ENCODE results near the gene GAST. TPM values are rescaled to one million over a fixed set of nuclear protein-coding genes. Genes with fewer than 3 reads are reported as not detected.

Gene GAST
- total and polyA plus RNA-seq, 10 of the 15 experiments (the other 5 are each of a cell fraction or from before 2014, with no cell fraction given): not detected

GRCh38 chr17:41682631-41683030 is 29.5 kb upstream of the GAST start:
- TF ChIP-seq SMC3 (IDR thresholded peaks at IDR 0.05; ENCODE audit: borderline replicate concordance, low read length) (no peak), CBFB (IDR thresholded peaks at IDR 0.05; ENCODE audit: low read depth) (no peak), SMAD5 (IDR thresholded peaks at IDR 0.05; ENCODE audit: low read depth) (no peak), ZNF274 (IDR thresholded peaks at IDR 0.05; ENCODE audit: insufficient read depth, insufficient read length) (no peak)
- in situ Hi-C loops (cut with MboI): loop anchor here (25.0 kb wide), 2 partner anchors 1530 to 1680 kb away; partner anchors contain the start of gene TMEM106A
- DNase-seq (ENCODE audit: low read depth, low spot score): no peak
- POLR2A ChIA-PET: no interaction called here
- WGBS (ENCODE audit: insufficient coverage, insufficient replicate concordance, low lambda C conversion rate, missing lambda C conversion rate): 64% methylated on average over 5 of the region's 5 CpGs
- Histone ChIP-seq H2AFZ (ENCODE audit: control insufficient read depth, low read depth, low read length) (no peak overlapping the region), H3K4me3 (no peak overlapping the region), H3K4me2 (ENCODE audit: control insufficient read depth, insufficient read depth) (no peak overlapping the region), H3K27ac (ENCODE audit: control insufficient read depth, insufficient read depth) (no peak overlapping the region), H3K9me3 (replicated peaks; ENCODE audit: control insufficient read depth, insufficient read depth, low read length) (no peaks in the 10 kb centered on the region; the same call in 2 of the 3 replicates), H3K27me3 (replicated peaks in 1 of 2; ENCODE audit: control insufficient read depth in 2 of 2, insufficient read depth in 2 of 2, low read length in 1 of 2) (no peaks in the 10 kb centered on the region), H4K20me1 (ENCODE audit: control insufficient read depth, insufficient read depth) (no peaks in the 10 kb centered on the region), H3K9ac (ENCODE audit: control insufficient read depth, insufficient read depth, low read length) (no peak overlapping the region), H3K36me3 (ENCODE audit: control insufficient read depth in 2 of 2, insufficient read depth in 2 of 2, low read length in 1 of 2) (no peaks in the 10 kb centered on the region), H3K79me2 (ENCODE audit: control insufficient read depth, insufficient read depth, low read length) (no peaks in the 10 kb centered on the region), H3K4me1 (ENCODE audit: control insufficient read depth, insufficient read depth, low read length) (0 out of 2 replicates have a peak, but pooled peaks cover 3% of the 10 kb centered on the region)
- CTCF ChIA-PET: interaction anchor here (8.7 to 9.5 kb wide), 2 partner anchors 9 to 15 kb away, joined by 170 to 265 read pairs; partner anchors contain the start of gene EIF1
- intact Hi-C loops (cut with micrococcal nuclease; ENCODE audit: unreplicated experiment): no loop called here
- no peak for FAIRE-seq
- ATAC-seq: no peak
- BruUV-seq (replicated peaks): no TSS peak
- SMC1A ChIA-PET (ENCODE audit: uncharacterized antibody, unreplicated experiment): interaction anchor here (1.1 to 7.5 kb wide), 3 partner anchors 12 to 239 kb away, joined by 3 to 57 read pairs (median 3); no protein-coding TSS in a partner anchor
- RAD21 ChIA-PET (ENCODE audit: unreplicated experiment): interaction anchor here (5.4 kb wide), 1 partner anchor 12 kb away, joined by 38 read pairs; no protein-coding TSS in a partner anchor

DNA sequence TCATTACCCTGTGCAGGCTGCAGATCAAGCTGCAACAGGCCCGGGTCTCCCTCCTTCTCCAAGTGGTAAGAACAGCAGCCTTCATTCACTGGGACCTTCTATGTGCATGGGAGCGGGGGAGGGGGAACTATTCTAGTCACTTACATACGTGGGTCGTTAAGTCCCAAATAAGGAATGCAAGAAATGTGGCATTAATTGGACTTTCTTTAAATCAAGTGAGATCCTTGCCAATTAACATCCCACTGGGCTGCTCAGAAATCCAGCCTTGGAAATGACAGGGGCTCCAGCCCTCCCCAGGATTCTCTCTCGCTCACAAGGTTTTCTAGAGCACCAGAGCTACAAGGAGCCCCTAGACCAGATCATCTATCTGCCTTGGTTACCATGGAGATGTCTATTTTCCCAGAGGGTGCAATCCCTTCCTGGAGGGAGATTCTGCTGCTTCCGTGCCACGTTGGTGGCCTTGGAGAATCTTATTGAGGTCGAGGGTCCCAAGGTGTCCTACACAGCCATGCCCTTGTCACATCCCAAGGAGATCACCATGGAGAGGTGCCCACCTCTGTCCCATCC is 28.6 kb upstream of the GAST start:
- ATAC-seq (no peak), DNase-seq (ENCODE audit: low read depth, low spot score) (no peak), FAIRE-seq (no peak)
- whole genome bisulfite sequencing (ENCODE audit: insufficient coverage, insufficient replicate concordance, low lambda C conversion rate, missing lambda C conversion rate): 49% methylated on average over 8 of the region's 8 CpGs
- no peak overlapping the region for H2AFZ ChIP-seq (ENCODE audit: control insufficient read depth, low read depth, low read length)
- RAD21 ChIA-PET (ENCODE audit: unreplicated experiment): no interaction called here
- no peaks in the 10 kb centered on the region for H4K20me1 ChIP-seq (ENCODE audit: control insufficient read depth, insufficient read depth)
- no peaks in the 10 kb centered on the region for H3K27me3 ChIP-seq (replicated peaks in 1 of 2; ENCODE audit: control insufficient read depth in 2 of 2, insufficient read depth in 2 of 2, low read length in 1 of 2)
- no peaks in the 10 kb centered on the region for H3K36me3 ChIP-seq (ENCODE audit: control insufficient read depth in 2 of 2, insufficient read depth in 2 of 2, low read length in 1 of 2)
- H3K4me1 ChIP-seq (ENCODE audit: control insufficient read depth, insufficient read depth, low read length): 0 out of 2 replicates have a peak, but pooled peaks cover 2% of the 10 kb centered on the region
- CTCF ChIA-PET: interaction anchor here (8.7 to 9.5 kb wide), 2 partner anchors 8 to 16 kb away, joined by 170 to 265 read pairs; partner anchors contain the start of gene EIF1
- no peak overlapping the region for H3K4me3 ChIP-seq
- H3K27ac ChIP-seq (ENCODE audit: control insufficient read depth, insufficient read depth): no peak overlapping the region
- intact Hi-C loops (cut with micrococcal nuclease; ENCODE audit: unreplicated experiment) (no loop called here), in situ Hi-C loops (cut with MboI) (loop anchor here (25.0 kb wide), 2 partner anchors 1529 to 1679 kb away; partner anchors contain the start of gene TMEM106A)
- H3K4me2 ChIP-seq (ENCODE audit: control insufficient read depth, insufficient read depth): no peak overlapping the region
- POLR2A ChIA-PET: no interaction called here
- no peaks in the 10 kb centered on the region for H3K9me3 ChIP-seq (replicated peaks; ENCODE audit: control insufficient read depth, insufficient read depth, low read length)
- SMC1A ChIA-PET (ENCODE audit: uncharacterized antibody, unreplicated experiment): interaction anchor here (0.9 to 1.7 kb wide), 3 partner anchors 16 to 238 kb away, joined by 3 read pairs; no protein-coding TSS in a partner anchor
- H3K79me2 ChIP-seq (ENCODE audit: control insufficient read depth, insufficient read depth, low read length): no peaks in the 10 kb centered on the region; the same call in 1 of the 2 replicates
- BruUV-seq (replicated peaks): no TSS peak
- H3K9ac ChIP-seq (ENCODE audit: control insufficient read depth, insufficient read depth, low read length): no peak overlapping the region
- TF ChIP-seq TAF1 (IDR thresholded peaks at IDR 0.05; ENCODE audit: borderline replicate concordance, low read depth, low read length): no peak
- TF ChIP-seq STAT1 (conservative IDR thresholded peaks at IDR 0.05): no peak
- TF ChIP-seq BRCA1 (IDR thresholded peaks at IDR 0.05; ENCODE audit: low read depth, low read length): no peak
- no peak for TF ChIP-seq JUND (IDR thresholded peaks at IDR 0.05; ENCODE audit: low read depth, low read length)
- TF ChIP-seq HDGF (IDR thresholded peaks at IDR 0.05): no peak
- TF ChIP-seq IKZF1 (conservative IDR thresholded peaks at IDR 0.05): no peak
- TF ChIP-seq ESRRA (IDR thresholded peaks at IDR 0.05; ENCODE audit: low read length): no peak
- TF ChIP-seq STAT3 (IDR thresholded peaks at IDR 0.05; ENCODE audit: low read depth, low read length): no peak
- TF ChIP-seq, protein P1, sequence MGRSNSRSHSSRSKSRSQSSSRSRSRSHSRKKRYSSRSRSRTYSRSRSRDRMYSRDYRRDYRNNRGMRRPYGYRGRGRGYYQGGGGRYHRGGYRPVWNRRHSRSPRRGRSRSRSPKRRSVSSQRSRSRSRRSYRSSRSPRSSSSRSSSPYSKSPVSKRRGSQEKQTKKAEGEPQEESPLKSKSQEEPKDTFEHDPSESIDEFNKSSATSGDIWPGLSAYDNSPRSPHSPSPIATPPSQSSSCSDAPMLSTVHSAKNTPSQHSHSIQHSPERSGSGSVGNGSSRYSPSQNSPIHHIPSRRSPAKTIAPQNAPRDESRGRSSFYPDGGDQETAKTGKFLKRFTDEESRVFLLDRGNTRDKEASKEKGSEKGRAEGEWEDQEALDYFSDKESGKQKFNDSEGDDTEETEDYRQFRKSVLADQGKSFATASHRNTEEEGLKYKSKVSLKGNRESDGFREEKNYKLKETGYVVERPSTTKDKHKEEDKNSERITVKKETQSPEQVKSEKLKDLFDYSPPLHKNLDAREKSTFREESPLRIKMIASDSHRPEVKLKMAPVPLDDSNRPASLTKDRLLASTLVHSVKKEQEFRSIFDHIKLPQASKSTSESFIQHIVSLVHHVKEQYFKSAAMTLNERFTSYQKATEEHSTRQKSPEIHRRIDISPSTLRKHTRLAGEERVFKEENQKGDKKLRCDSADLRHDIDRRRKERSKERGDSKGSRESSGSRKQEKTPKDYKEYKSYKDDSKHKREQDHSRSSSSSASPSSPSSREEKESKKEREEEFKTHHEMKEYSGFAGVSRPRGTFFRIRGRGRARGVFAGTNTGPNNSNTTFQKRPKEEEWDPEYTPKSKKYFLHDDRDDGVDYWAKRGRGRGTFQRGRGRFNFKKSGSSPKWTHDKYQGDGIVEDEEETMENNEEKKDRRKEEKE (IDR thresholded peaks at IDR 0.05): no peak
- TF ChIP-seq JUNB (IDR thresholded peaks at IDR 0.05): no peak

Data from GM12878 (cell line).